Mucosa of rectum (tissue), 2 donors: ENCODE results near the gene METTL1.

ENCODE experiments used
- H3K27ac ChIP-seq, 2 donors: one replicate each; pipeline ENCODE4 v1.7.0; 2013; ENCODE audit warnings: inconsistent platforms in 2 of 2, low read depth in 2 of 2, low read length in 2 of 2
- H3K27me3 ChIP-seq, 2 donors: one replicate each; pipeline ENCODE4 v1.7.0; 2013; ENCODE audit warnings: low read length in 2 of 2; ENCODE audit not compliant: control insufficient read depth in 2 of 2, insufficient read depth in 2 of 2
- H3K36me3 ChIP-seq, 2 donors: one replicate each; pipeline ENCODE4 v1.7.0; 2013; ENCODE audit warnings: low read length in 2 of 2; ENCODE audit not compliant: control insufficient read depth in 2 of 2, insufficient read depth in 2 of 2
- H3K4me1 ChIP-seq, 2 donors: one replicate each; pipeline ENCODE4 v1.7.0; 2013; ENCODE audit warnings: low read length in 2 of 2, mild to moderate bottlenecking in 1 of 2; ENCODE audit not compliant: control insufficient read depth in 2 of 2, insufficient read depth in 2 of 2
- H3K4me3 ChIP-seq, 2 donors: one replicate each; pipeline ENCODE4 v1.7.0; 2013; ENCODE audit warnings: low read length in 2 of 2
- H3K9ac ChIP-seq, 2 donors: one replicate each; pipeline ENCODE4 v1.7.0; 2013; ENCODE audit warnings: low read length in 2 of 2, low read depth in 1 of 2, mild to moderate bottlenecking in 1 of 2
- H3K9me3 ChIP-seq, 2 donors: one replicate each; pipeline ENCODE4 v1.7.0; 2013; ENCODE audit warnings: low read length in 2 of 2; ENCODE audit not compliant: control insufficient read depth in 2 of 2
- donor health status: healthy.
- donor health status: Normal muscosa, but diverticular disease.

Gene METTL1

DNA sequence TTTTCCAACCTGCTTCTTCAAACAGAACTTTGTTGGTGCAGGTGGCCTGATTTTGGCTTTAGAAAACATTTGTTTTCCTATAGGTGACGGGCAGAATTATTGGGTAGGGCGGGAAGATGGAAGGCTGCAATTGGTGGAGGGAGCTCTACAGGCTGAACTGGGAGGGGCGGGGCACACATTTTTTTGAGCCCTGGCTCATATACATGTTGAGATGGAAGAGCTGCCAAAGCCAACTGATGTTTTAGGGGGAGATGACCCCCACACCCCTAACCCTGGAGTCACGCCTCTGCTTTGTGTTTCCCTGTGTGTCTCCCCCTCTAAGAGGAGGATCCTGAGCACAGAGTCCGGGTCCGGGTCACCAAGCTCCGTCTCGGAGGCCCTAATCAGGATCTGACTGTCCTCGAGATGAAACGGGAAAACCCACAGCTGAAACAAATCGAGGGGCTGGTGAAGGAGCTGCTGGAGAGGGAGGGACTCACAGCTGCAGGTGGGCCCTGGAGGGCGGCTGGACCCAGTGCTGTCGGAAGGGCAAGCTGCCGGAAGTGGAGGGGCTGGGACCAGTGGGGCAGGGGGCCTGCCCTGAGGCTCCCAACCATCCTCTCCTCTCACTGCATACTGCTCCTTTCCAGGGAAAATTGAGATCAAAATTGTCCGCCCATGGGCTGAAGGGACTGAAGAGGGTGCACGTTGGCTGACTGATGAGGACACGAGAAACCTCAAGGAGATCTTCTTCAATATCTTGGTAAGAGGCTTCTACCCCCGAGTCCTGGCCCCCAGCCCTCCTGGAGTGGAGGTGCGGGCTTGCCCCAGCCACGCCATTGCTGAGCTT, 51.9 kb downstream of the METTL1 start:
- no peak overlapping the region for H3K27ac ChIP-seq
- H3K9ac ChIP-seq = no peak overlapping the region
- H3K4me3 ChIP-seq = no peak overlapping the region
- H3K4me1 ChIP-seq = no peaks in the 10 kb centered on the region
- H3K36me3 ChIP-seq = peaks cover 45 to 63% of the 10 kb centered on the region in 2 donors
- H3K9me3 ChIP-seq = no peaks in the 10 kb centered on the region
- H3K27me3 ChIP-seq = peaks cover 0 to 2% of the 10 kb centered on the region in 2 donors

DNA sequence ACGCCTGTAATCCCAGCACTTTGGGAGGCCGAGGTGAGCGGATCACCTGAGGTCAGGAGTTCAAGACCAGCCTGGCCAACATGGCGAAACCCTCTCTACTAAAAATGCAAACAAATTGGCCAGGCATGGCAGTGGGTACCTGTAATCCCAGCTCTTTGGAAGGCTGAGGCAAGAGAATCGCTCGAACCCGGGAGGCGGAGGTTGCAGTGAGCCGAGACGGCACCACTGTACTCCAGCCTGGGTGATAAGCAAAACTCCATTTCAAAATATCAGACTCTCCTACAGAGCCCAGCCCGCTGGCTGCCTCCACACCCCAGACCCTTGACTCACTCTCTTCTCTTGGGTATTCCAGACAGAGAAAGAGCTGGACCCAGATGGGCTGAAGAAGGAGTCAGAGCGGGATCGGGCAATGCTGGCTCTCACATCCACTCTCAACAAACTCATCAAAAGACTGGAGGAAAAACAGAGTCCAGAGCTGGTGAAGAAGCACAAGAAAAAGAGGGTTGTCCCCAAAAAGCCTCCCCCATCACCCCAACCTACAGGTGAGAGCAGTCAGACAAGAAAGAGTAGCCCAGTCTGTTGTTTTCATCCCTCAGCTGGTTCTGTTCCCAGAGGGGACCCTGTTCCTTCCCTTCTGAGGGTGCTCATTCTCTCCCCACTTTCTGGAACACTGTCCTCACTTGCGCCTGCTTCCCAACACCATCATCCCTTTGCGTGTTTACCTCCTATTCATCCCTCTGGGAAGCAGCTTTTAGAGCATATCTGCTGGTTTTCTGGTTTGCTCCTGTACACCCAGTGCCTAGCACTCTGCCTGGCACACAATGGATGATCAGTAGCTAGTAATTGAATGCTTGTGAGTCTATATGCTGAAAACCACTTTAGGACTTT, 53.0 kb downstream of the METTL1 start:
- Histone ChIP-seq H3K9me3 (no peaks in the 10 kb centered on the region), H3K4me1 (no peaks in the 10 kb centered on the region), H3K36me3 (peaks cover 47 to 65% of the 10 kb centered on the region in 2 donors)

More for the DNA sequence above, 53.0 kb downstream of the METTL1 start:
- no peak overlapping the region for H3K27ac ChIP-seq
- H3K4me3 ChIP-seq = no peak overlapping the region
- no peaks in the 10 kb centered on the region for H3K27me3 ChIP-seq
- no peak overlapping the region for H3K9ac ChIP-seq
